Cardiac muscle cell (in vitro differentiated cells and primary cell): ENCODE results near the gene GABRG3. TPM values are rescaled to one million over a fixed set of nuclear protein-coding genes. Genes with fewer than 3 reads are reported as not detected.

Source experiments
- DNase-seq, 2 donors: peaks; one replicate each; pipeline versions ENCODE4 v3.0.0 to v3.0.0-alpha.2; 2010 to 2017; ENCODE audit warnings: low read depth in 1 of 2, low spot score in 1 of 2
- H3K27ac ChIP-seq: fragments of 200-600 bp; sonication (generic); 2 replicates; pipeline ENCODE4 v1.5.1; 2016
- H3K27me3 ChIP-seq: fragments of 200-600 bp; sonication (generic); 2 replicates; pipeline ENCODE4 v1.6.0; 2016; ENCODE audit warnings: control low read depth
- H3K36me3 ChIP-seq: fragments of 200-600 bp; sonication (generic); 2 replicates; pipeline ENCODE4 v1.5.1; 2016; ENCODE audit warnings: control low read depth
- H3K4me1 ChIP-seq: fragments of 200-600 bp; sonication (generic); 2 replicates; pipeline ENCODE4 v1.8.1; 2017; ENCODE audit warnings: low read depth, mild to moderate bottlenecking, mixed run types
- H3K4me3 ChIP-seq: fragments of 200-600 bp; sonication (generic); 2 replicates; pipeline ENCODE4 v1.5.1; 2016; ENCODE audit warnings: mild to moderate bottlenecking
- H3K9me3 ChIP-seq: fragments of 200-600 bp; sonication (generic); 2 replicates; pipeline ENCODE4 v1.5.1; 2017; ENCODE audit warnings: low read depth, mild to moderate bottlenecking, control low read depth
- CTCF ChIP-seq: IDR thresholded peaks from 2 replicates; pipeline ENCODE4 v1.5.1; 2012; ENCODE audit warnings: low read depth, mild to moderate bottlenecking, low read length
- polyA plus RNA-seq: library from polyadenylated mRNA; unstranded; fragments of >200 nt; fragmentation: Nextera tagmentation; extraction: Ambion mirVana; gene quantifications from 2 replicates; pipeline ENCODE4 v1.2.1, GENCODE V29; 2016
- total RNA-seq: library from RNA; depleted of rRNA; stranded (reverse); fragments of >200 nt; gene quantifications from 2 replicates; pipeline ENCODE4 v1.2.3, GENCODE V29; 2016

Gene GABRG3
- total and polyA plus RNA-seq, 2 experiments from 2014 or later, result not detected

GRCh38 chr15:27330326-27330725, 359.3 kb downstream of the GABRG3 start:
- H3K4me1 ChIP-seq, result no peaks in the 10 kb centered on the region
- no peaks in the 10 kb centered on the region for H3K9me3 ChIP-seq
- no peaks in the 10 kb centered on the region for H3K36me3 ChIP-seq
- TF ChIP-seq CTCF, result no peak
- DNase-seq, result no peak
- no peak overlapping the region for H3K4me3 ChIP-seq
- no peak overlapping the region for H3K27ac ChIP-seq
- H3K27me3 ChIP-seq, result no peaks in the 10 kb centered on the region

GRCh38 chr15:27336676-27337075, 365.7 kb downstream of the GABRG3 start:
- Histone ChIP-seq H3K27ac (no peak overlapping the region), H3K4me1 (no peaks in the 10 kb centered on the region), H3K4me3 (no peak overlapping the region), H3K27me3 (no peaks in the 10 kb centered on the region), H3K36me3 (no peaks in the 10 kb centered on the region), H3K9me3 (no peaks in the 10 kb centered on the region)
- TF ChIP-seq CTCF, result no peak
- DNase-seq, result no peak

- H3K4me3 ChIP-seq, result no peak overlapping the region
- H3K36me3 ChIP-seq, result no peaks in the 10 kb centered on the region
- no peaks in the 10 kb centered on the region for H3K4me1 ChIP-seq
- H3K9me3 ChIP-seq, result no peaks in the 10 kb centered on the region
- DNase-seq, result no peak
- H3K27ac ChIP-seq, result no peak overlapping the region
- H3K27me3 ChIP-seq, result no peaks in the 10 kb centered on the region
- TF ChIP-seq CTCF, result no peak
Measured at GRCh38 chr15:27339138-27339537, 368.2 kb downstream of the GABRG3 start.

GRCh38 chr15:27341780-27342343, 370.9 kb downstream of the GABRG3 start:
- no peak for TF ChIP-seq CTCF
- Histone ChIP-seq H3K9me3 (no peaks in the 10 kb centered on the region), H3K4me1 (no peaks in the 10 kb centered on the region), H3K27ac (no peak overlapping the region), H3K36me3 (no peaks in the 10 kb centered on the region), H3K27me3 (no peaks in the 10 kb centered on the region), H3K4me3 (no peak overlapping the region)
- no peak for DNase-seq

- Histone ChIP-seq H3K4me1 (no peaks in the 10 kb centered on the region), H3K27me3 (no peaks in the 10 kb centered on the region), H3K9me3 (no peaks in the 10 kb centered on the region), H3K4me3 (no peak overlapping the region), H3K27ac (no peak overlapping the region), H3K36me3 (no peaks in the 10 kb centered on the region)
- DNase-seq, result no peak
- TF ChIP-seq CTCF, result no peak
Measured at GRCh38 chr15:27342991-27343390, 372.0 kb downstream of the GABRG3 start.

GRCh38 chr15:27352136-27352535, 381.2 kb downstream of the GABRG3 start:
- H3K27me3 ChIP-seq, result no peaks in the 10 kb centered on the region
- H3K9me3 ChIP-seq, result no peaks in the 10 kb centered on the region
- H3K4me3 ChIP-seq, result no peak overlapping the region
- H3K4me1 ChIP-seq, result no peaks in the 10 kb centered on the region
- no peaks in the 10 kb centered on the region for H3K36me3 ChIP-seq
- TF ChIP-seq CTCF, result no peak
- DNase-seq, result no peak
- no peak overlapping the region for H3K27ac ChIP-seq
